GM12801 (cell line): ENCODE measurements around the gene CSH1.
"Not testable (repeated sequence)": the region's sequence is repeated elsewhere in the genome, so short reads cannot be mapped to it uniquely, and the experiment has no call there.

ENCODE experiments used
- TF ChIP-seq, protein P1 (sequence below): IDR thresholded peaks from one replicate; pipeline ENCODE4 v1.5.1; 2011; ENCODE audit warnings: control low read depth; ENCODE audit not compliant: insufficient read length; ENCODE audit errors: extremely low read depth

CSH1 gene

DNA sequence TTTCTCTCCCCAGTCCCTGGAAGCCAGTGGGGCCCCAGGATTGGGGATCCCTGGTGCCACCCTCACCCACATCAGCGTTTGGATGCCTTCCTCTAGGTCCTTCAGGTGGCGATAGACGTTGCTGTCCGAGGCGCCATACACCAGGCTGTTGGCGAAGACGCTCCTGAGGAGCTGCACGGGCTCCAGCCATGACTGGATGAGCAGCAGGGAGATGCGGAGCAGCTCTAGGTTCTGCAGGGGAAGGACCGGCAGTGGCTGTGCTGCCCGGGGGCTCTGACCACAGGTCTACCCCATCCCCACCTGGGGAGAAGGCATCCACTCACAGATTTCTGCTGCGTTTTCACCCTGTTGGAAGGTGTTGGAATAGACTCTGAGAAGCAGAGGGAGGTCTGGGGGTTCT is 15.7 kb downstream of the CSH1 start:
- TF ChIP-seq, protein P1, sequence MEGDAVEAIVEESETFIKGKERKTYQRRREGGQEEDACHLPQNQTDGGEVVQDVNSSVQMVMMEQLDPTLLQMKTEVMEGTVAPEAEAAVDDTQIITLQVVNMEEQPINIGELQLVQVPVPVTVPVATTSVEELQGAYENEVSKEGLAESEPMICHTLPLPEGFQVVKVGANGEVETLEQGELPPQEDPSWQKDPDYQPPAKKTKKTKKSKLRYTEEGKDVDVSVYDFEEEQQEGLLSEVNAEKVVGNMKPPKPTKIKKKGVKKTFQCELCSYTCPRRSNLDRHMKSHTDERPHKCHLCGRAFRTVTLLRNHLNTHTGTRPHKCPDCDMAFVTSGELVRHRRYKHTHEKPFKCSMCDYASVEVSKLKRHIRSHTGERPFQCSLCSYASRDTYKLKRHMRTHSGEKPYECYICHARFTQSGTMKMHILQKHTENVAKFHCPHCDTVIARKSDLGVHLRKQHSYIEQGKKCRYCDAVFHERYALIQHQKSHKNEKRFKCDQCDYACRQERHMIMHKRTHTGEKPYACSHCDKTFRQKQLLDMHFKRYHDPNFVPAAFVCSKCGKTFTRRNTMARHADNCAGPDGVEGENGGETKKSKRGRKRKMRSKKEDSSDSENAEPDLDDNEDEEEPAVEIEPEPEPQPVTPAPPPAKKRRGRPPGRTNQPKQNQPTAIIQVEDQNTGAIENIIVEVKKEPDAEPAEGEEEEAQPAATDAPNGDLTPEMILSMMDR = no peak

DNA sequence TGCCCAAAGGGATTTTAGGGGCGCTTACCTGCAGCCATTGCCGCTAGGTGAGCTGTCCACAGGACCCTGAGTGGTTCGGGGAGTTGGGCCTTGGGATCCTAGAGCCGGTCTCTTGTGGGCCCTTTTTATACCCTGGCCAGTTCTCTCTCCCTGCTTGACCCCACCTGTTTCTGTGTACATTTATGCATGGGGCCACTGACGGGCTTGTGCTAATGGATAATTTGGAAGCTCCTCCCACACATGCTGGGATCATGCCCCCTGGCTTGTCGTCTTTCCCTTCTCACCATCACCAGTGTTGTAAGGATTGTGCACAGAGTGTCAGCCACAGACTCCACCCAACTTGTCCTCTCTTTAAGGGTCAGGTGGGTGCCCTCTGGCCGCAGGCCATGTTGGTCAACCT is 22.8 kb downstream of the CSH1 start, which contains the start of gene CSH2:
Gene CSH2, minus strand, starts transcription at position 101 of the 400 bp plus-strand sequence. Its CDS starts 63 bp downstream, at position 38.
- TF ChIP-seq, protein P1 = not testable (repeated sequence)

DNA sequence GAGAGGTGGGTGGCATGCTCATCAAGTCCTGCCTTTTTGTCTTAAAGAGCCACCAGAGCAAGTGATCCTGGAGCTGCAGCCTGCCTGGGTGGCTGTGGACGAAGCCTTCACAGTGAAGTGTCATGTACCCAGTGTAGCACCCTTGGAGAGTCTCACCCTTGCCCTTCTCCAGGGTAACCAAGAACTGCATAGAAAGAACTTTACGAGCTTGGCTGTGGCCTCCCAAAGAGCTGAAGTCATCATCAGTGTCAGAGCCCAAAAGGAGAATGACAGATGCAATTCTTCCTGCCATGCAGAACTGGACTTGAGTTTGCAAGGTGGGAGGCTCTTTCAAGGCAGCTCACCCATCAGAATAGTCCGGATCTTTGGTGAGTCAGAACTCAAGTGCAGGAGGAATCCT is 37.1 kb downstream of the CSH1 start:
- TF ChIP-seq, protein P1 = no peak

DNA sequence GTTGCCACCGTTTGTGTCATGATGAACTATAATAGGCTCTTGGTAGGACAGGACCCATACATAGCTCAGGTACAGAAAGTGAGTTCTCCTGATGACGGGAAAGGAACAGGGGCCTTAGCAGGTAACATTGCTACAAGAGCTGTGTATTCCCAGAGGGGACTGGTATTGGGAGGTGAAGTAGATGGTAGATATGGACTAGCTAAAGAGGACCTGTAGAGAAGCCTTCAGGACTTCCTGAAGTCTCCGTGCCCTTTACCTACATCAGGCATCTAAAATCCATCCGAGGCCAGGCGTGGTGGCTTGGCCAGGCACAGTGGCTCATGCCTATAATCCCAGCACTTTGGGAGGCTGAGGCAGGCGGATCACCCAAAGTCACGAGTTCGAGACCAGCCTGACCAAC is 41.2 kb downstream of the CSH1 start:
- TF ChIP-seq, protein P1 = no peak

DNA sequence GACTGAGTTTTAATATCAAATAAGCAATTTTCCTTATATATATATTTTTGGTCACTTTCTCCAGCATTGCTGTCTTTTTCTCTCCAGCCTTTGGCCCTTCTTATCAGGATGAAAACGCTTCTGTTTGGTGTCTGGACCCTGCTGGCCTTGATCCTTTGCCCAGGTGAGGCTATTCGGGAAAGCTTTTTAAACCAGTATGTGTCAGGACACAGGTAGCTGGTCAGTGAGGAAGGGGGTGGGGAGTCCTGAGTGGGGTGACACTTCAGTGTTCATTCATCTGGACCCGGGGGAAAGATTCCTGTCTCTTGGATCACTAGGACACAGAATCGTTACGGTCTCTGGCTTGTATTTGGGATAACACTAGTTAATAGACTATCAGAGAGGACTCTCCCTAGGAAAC is 41.7 kb downstream of the CSH1 start:
- TF ChIP-seq, protein P1 = no peak

DNA sequence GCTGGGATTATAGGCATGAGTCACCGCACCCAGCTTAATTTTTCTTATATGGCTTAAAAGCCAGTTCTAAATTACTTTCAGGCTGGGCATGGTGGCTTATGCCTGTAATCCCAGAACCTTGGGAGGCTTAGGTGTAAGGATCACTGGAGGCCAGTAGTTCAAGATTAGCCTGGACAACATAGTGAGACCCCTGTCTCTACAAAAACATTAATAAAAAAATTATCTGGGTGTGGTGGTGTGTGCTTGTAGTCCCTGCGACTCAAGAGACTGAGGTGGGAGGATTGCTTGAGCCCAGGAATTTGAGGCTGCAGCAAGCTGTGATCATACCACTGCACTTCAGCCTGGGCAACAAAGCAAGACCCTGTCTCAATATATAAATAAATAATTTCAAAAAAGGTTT is 43.1 kb downstream of the CSH1 start:
- TF ChIP-seq, protein P1 = no peak

DNA sequence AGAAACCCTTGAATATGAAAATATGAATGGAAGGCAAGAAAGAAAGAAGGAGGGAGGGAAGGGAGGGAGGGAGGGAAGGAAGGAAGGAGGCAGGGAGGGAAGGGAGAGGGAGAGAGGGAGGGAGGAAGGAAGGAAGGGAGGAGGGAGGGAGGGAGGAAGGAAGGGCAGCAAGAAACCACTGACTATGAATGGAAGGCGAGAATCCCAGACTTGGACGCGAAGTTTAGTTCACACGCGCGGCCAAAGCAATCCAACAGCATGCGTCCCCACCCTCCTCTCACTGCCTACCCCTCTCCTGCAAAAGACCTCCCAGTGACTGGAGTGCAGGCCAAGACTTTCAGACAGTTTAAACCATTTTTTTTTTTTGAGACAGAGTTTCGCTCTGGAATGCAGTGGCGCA is 46.0 kb downstream of the CSH1 start:
- TF ChIP-seq, protein P1 = no peak
